ENCODE data around the gene DLGAP5. TPM values are rescaled to one million over a fixed set of nuclear protein-coding genes. Genes with fewer than 3 reads are reported as not detected.
A peak's percentile ranks its signal among the peaks of the same experiment; 100 is the strongest.

The DLGAP5 gene
- total and polyA plus RNA-seq, 12 donors = 0.07 to 5.1 (median 0.41) TPM; not detected in 5

DNA sequence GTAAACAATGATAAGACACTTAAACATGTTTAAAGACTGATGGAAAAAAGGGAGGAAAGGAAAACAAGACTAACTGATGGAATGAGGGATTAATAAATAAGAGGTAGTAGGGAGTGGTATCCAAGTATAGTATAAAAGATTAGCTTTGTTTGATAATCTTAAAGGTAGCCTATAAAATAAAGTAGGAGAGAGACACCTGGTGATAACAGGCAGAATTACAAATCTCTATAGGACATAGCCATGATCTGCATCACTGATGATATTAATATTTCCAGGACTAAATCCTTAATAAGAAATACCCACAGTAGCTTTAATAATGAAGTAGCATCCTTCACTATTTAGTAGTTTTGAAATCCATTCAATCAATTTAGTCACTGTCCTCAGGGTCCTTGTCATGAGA, 30.4 kb downstream of the DLGAP5 start:
- TF ChIP-seq, protein P1, sequence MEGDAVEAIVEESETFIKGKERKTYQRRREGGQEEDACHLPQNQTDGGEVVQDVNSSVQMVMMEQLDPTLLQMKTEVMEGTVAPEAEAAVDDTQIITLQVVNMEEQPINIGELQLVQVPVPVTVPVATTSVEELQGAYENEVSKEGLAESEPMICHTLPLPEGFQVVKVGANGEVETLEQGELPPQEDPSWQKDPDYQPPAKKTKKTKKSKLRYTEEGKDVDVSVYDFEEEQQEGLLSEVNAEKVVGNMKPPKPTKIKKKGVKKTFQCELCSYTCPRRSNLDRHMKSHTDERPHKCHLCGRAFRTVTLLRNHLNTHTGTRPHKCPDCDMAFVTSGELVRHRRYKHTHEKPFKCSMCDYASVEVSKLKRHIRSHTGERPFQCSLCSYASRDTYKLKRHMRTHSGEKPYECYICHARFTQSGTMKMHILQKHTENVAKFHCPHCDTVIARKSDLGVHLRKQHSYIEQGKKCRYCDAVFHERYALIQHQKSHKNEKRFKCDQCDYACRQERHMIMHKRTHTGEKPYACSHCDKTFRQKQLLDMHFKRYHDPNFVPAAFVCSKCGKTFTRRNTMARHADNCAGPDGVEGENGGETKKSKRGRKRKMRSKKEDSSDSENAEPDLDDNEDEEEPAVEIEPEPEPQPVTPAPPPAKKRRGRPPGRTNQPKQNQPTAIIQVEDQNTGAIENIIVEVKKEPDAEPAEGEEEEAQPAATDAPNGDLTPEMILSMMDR (IDR thresholded peaks at IDR 0.05) = peak; percentile 28 to 81 (median 63)
- intact Hi-C loops (cut with DNase I) = loop anchor here in 7 of 10 donors (1.0 to 10.0 kb wide), 4 partner anchors 68 to 256 kb away; partner anchors contain the start of gene GCH1 (in 1 of the 7)
- ATAC-seq = peak in 6 of 8 donors; percentile 47 to 72 (median 60)

GRCh38 chr14:55158412-55158811, 33.0 kb downstream of the DLGAP5 start:
- TF ChIP-seq, protein P1 (IDR thresholded peaks at IDR 0.05) = no peak
- Histone ChIP-seq H3K27me3 (no peaks in the 10 kb centered on the region), H3K4me1 (no peaks in the 10 kb centered on the region), H3K4me3 (no peak overlapping the region), H3K36me3 (peaks cover 0 to 16% (median 0%) of the 10 kb centered on the region in 9 donors), H3K9me3 (no peaks in the 10 kb centered on the region), H3K27ac (no peak overlapping the region)
- no peak for ATAC-seq
- DNase-seq = no peak
- intact Hi-C loops (cut with DNase I) = loop anchor here in 2 of 10 donors (2.0 to 5.0 kb wide), 2 partner anchors 66 to 70 kb away; no protein-coding TSS in a partner anchor
- WGBS, 2 donors = 67 to 80% methylated on average over 3 of the region's 3 CpGs

More for the DNA sequence above, 30.4 kb downstream of the DLGAP5 start:
- Histone ChIP-seq H3K4me1 (no peaks in the 10 kb centered on the region), H3K27me3 (no peaks in the 10 kb centered on the region), H3K4me3 (no peak overlapping the region), H3K27ac (no peak overlapping the region), H3K9me3 (no peaks in the 10 kb centered on the region), H3K36me3 (peaks cover 0 to 9% (median 0%) of the 10 kb centered on the region in 9 donors)
- no peak for DNase-seq

- peaks cover 0 to 21% (median 0%) of the 10 kb centered on the region in 9 donors for H3K36me3 ChIP-seq
- no peak overlapping the region for H3K27ac ChIP-seq
- no peaks in the 10 kb centered on the region for H3K9me3 ChIP-seq
- intact Hi-C loops (cut with DNase I) = loop anchor here in 1 of 10 donors (5.0 kb wide), 1 partner anchor 65 kb away; no protein-coding TSS in a partner anchor
- 92 to 93% methylated on average over 1 of the region's 1 CpG for WGBS, 2 donors
- no peak overlapping the region for H3K4me3 ChIP-seq
- DNase-seq (no peak), ATAC-seq (no peak)
- TF ChIP-seq, protein P1 (IDR thresholded peaks at IDR 0.05) = no peak
- no peaks in the 10 kb centered on the region for H3K4me1 ChIP-seq
- H3K27me3 ChIP-seq = no peaks in the 10 kb centered on the region
These were observed 34.3 kb downstream of the DLGAP5 start for GRCh38 chr14:55157080-55157479.

DNA sequence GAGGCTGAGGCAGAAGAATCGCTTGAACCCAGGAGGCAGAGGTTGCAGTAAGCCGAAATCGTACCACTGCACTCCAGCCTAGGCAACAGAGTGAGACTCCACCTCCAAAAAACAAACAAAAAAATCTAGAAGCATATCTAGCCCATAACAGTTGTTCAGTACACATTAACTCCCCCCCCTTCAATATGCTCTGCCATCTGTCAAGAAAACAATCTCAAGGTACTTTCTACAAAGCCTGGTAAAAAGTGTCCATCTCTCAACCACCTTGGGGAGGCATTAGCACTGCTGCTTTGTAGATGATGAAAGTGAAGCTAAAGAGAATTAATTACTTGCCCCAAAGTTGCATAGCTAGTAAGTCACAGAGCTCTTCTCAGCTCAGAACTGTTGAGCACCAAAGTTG, 37.4 kb downstream of the DLGAP5 start:
- no peak overlapping the region for H3K27ac ChIP-seq
- H3K27me3 ChIP-seq = no peaks in the 10 kb centered on the region
- DNase-seq = no peak
- ATAC-seq = no peak
- no peaks in the 10 kb centered on the region for H3K9me3 ChIP-seq
- intact Hi-C loops (cut with DNase I) = no loop called here
- H3K4me3 ChIP-seq = no peak overlapping the region
- H3K4me1 ChIP-seq = no peaks in the 10 kb centered on the region
- WGBS, 2 donors = 94 to 98% methylated on average over 3 of the region's 3 CpGs
- peaks cover 0 to 23% (median 0%) of the 10 kb centered on the region in 9 donors for H3K36me3 ChIP-seq
- TF ChIP-seq, protein P1 (IDR thresholded peaks at IDR 0.05) = no peak
